Neuron (in vitro differentiated cells): Measurements from ENCODE around the gene VPS37D.
"Not testable (repeated sequence)": the region's sequence is repeated elsewhere in the genome, so short reads cannot be mapped to it uniquely, and the experiment has no call there.

Source experiments
- H2AFZ ChIP-seq: one replicate; pipeline ENCODE4 v1.6.1; 2013; ENCODE audit warnings: low read depth, mild to moderate bottlenecking, inconsistent platforms, low read length, moderate library complexity
- H3K27me3 ChIP-seq: one replicate; pipeline ENCODE4 v1.6.1; 2013; ENCODE audit warnings: low read length; ENCODE audit not compliant: insufficient read depth
- H3K36me3 ChIP-seq: one replicate; pipeline ENCODE4 v1.6.1; 2013; ENCODE audit warnings: low read length; ENCODE audit not compliant: insufficient read depth
- H3K4me1 ChIP-seq: one replicate; pipeline ENCODE4 v1.6.1; 2013; ENCODE audit warnings: low read length; ENCODE audit not compliant: insufficient read depth
- H3K4me3 ChIP-seq: 2 replicates; pipeline ENCODE4 v1.5.1; 2013; ENCODE audit warnings: mild to moderate bottlenecking, low read length, moderate library complexity
- H3K9me3 ChIP-seq: one replicate; pipeline ENCODE4 v1.6.1; 2013; ENCODE audit warnings: low read length

The VPS37D gene

DNA sequence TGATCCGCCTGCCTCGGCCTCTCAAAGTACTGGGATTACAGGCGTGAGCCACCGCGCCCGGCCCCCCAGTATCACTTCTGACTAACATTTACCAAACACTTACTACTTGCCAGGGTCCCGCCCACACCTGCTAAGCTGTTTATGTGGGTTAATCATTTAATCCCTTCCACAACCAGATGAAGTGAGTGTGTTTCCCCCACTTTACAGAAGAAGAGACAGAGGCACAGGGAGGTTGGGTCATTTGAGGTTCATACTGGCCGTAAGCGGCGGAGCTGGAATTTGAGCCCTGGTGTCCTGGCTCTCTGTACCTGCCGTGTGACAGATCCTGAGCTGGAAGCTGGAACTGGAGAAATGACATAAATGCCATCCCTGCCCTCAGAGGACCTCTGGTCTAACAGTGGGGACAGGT is 15.1 kb upstream of the VPS37D start:
- H3K27me3 ChIP-seq = peaks cover 33% of the 10 kb centered on the region
- H3K4me3 ChIP-seq = no peak overlapping the region
- no peak overlapping the region for H2AFZ ChIP-seq
- H3K36me3 ChIP-seq = no peaks in the 10 kb centered on the region
- no peaks in the 10 kb centered on the region for H3K9me3 ChIP-seq
- peaks cover 7% of the 10 kb centered on the region for H3K4me1 ChIP-seq

GRCh38 chr7:73655309-73655708 is 12.3 kb upstream of the VPS37D start:
- not testable (repeated sequence) for H3K9me3 ChIP-seq, H2AFZ ChIP-seq, H3K4me1 ChIP-seq, H3K27me3 ChIP-seq, H3K4me3 ChIP-seq, H3K36me3 ChIP-seq

GRCh38 chr7:73659983-73660382 is 7.6 kb upstream of the VPS37D start:
- Histone ChIP-seq H3K9me3 (no peaks in the 10 kb centered on the region), H3K27me3 (no peaks in the 10 kb centered on the region), H2AFZ (no peak overlapping the region), H3K4me3 (no peak overlapping the region), H3K36me3 (no peaks in the 10 kb centered on the region), H3K4me1 (peaks cover 3% of the 10 kb centered on the region)

GRCh38 chr7:73660594-73660993 is 7.0 kb upstream of the VPS37D start:
- H3K9me3 ChIP-seq, H3K4me3 ChIP-seq: not testable (repeated sequence)

GRCh38 chr7:73663033-73663432 is 4.6 kb upstream of the VPS37D start:
- no peaks in the 10 kb centered on the region for H3K9me3 ChIP-seq
- peaks cover 3% of the 10 kb centered on the region for H3K4me1 ChIP-seq
- H3K4me3 ChIP-seq = no peak overlapping the region
- no peaks in the 10 kb centered on the region for H3K36me3 ChIP-seq
- no peak overlapping the region for H2AFZ ChIP-seq
- H3K27me3 ChIP-seq = no peaks in the 10 kb centered on the region

More at GRCh38 chr7:73660594-73660993, 7.0 kb upstream of the VPS37D start:
- not testable (repeated sequence) for H2AFZ ChIP-seq, H3K27me3 ChIP-seq, H3K36me3 ChIP-seq, H3K4me1 ChIP-seq

- Histone ChIP-seq H2AFZ (peak overlapping the region; percentile 86), H3K4me3 (peak overlapping the region; percentile 99), H3K27me3 (no peaks in the 10 kb centered on the region), H3K36me3 (peaks cover 6% of the 10 kb centered on the region), H3K9me3 (no peaks in the 10 kb centered on the region), H3K4me1 (peaks cover 12% of the 10 kb centered on the region)
Observed at GRCh38 chr7:73668103-73668885, 663 bp downstream of the VPS37D start.

GRCh38 chr7:73668886-73669230 is 1.2 kb downstream of the VPS37D start:
- Histone ChIP-seq H3K4me1 (peaks cover 12% of the 10 kb centered on the region), H3K36me3 (peaks cover 6% of the 10 kb centered on the region), H3K4me3 (peak overlapping the region; percentile 99), H3K9me3 (no peaks in the 10 kb centered on the region), H2AFZ (peak overlapping the region; percentile 86), H3K27me3 (no peaks in the 10 kb centered on the region)

DNA sequence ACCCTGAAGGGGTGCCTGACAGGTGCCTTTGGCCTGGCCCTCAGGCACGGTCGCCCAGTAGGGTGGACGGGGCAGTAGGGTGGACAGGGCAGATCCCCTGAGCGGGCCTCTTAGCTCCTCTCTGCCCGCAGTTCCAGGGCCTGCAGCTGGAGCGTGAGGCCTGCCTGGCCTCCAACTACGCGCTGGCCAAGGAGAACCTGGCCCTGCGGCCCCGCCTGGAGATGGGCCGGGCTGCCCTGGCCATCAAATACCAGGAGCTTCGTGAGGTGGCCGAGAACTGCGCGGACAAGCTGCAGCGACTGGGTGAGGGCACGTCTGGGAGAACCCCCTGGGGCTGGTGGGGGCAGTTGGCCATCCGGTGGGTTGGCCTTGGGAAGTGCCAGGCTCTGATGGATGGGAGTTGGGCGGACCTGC is 1.7 kb downstream of the VPS37D start:
- Histone ChIP-seq H3K4me3 (peak overlapping the region; percentile 99), H3K4me1 (peaks cover 11% of the 10 kb centered on the region), H3K36me3 (peaks cover 6% of the 10 kb centered on the region), H3K9me3 (no peaks in the 10 kb centered on the region), H3K27me3 (no peaks in the 10 kb centered on the region), H2AFZ (no peak overlapping the region)

DNA sequence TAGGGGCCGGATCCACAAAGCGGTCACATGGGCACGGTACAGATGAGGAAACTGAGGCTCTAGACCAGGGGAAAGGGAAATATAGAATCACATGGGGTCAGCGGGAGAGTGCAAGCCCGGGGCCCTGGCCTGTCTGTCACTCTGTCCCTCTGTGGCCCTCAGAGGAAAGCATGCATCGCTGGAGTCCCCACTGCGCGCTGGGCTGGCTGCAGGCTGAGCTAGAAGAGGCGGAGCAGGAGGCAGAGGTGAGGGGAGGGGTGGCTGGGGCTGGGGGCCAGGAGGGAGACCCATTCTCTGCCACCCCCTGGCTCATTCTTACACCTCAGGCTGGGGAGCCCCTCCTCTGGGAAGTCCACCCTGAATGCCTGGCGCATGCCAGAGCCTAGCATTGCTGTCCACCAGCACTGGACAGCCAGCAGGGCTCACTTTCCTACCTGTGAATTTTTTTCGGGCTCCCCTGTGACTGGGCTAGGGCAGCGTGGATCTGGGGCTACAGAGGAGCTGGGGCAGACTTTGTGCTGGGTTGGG is 2.3 kb downstream of the VPS37D start:
- H3K4me3 ChIP-seq = no peak overlapping the region
- H3K36me3 ChIP-seq = peaks cover 6% of the 10 kb centered on the region
- no peak overlapping the region for H2AFZ ChIP-seq
- peaks cover 9% of the 10 kb centered on the region for H3K4me1 ChIP-seq
- H3K27me3 ChIP-seq = no peaks in the 10 kb centered on the region
- no peaks in the 10 kb centered on the region for H3K9me3 ChIP-seq

- Histone ChIP-seq H3K4me1 (peaks cover 9% of the 10 kb centered on the region), H3K4me3 (no peak overlapping the region), H3K27me3 (no peaks in the 10 kb centered on the region), H3K9me3 (no peaks in the 10 kb centered on the region), H2AFZ (no peak overlapping the region), H3K36me3 (peaks cover 6% of the 10 kb centered on the region)
Observed at GRCh38 chr7:73671322-73671661, 3.7 kb downstream of the VPS37D start.

- H2AFZ ChIP-seq = no peak overlapping the region
- no peak overlapping the region for H3K4me3 ChIP-seq
- H3K9me3 ChIP-seq = no peaks in the 10 kb centered on the region
- peaks cover 6% of the 10 kb centered on the region for H3K36me3 ChIP-seq
- peaks cover 9% of the 10 kb centered on the region for H3K4me1 ChIP-seq
- no peaks in the 10 kb centered on the region for H3K27me3 ChIP-seq
Observed at GRCh38 chr7:73671857-73672445, 4.3 kb downstream of the VPS37D start.

GRCh38 chr7:73674468-73675124 is 7.0 kb downstream of the VPS37D start:
- Histone ChIP-seq H3K36me3 (peaks cover 19% of the 10 kb centered on the region), H3K27me3 (no peaks in the 10 kb centered on the region), H3K9me3 (peaks cover 5% of the 10 kb centered on the region), H2AFZ (no peak overlapping the region), H3K4me3 (no peak overlapping the region), H3K4me1 (no peaks in the 10 kb centered on the region)

DNA sequence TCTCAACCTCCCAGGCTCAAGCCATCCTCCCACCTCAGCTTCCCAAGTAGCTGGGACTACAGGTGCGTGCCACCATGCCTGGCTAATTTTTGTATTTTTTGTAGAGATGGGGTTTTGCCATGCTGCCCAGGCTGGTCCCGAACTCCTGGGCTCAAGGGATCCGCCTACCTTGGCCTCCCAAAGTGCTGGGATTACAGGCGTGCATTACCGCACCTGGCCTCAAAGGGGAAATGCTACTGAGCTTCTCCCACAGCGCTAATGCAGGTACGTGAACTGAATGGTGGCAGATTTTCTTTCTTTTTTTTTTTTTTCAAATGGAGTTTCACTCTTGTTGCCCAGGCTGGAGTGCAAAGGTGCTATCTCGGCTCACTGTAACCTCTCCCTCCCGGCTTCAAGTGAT is 8.4 kb downstream of the VPS37D start:
- H3K9me3 ChIP-seq, H3K4me3 ChIP-seq, H2AFZ ChIP-seq, H3K4me1 ChIP-seq, H3K27me3 ChIP-seq: not testable (repeated sequence)
- H3K36me3 ChIP-seq = peaks cover 19% of the 10 kb centered on the region
